HepG2 (cell line): ENCODE data around the gene KIAA1958. TPM values are rescaled to one million over a fixed set of nuclear protein-coding genes. Genes with fewer than 3 reads are reported as not detected.

Experiments
- ATAC-seq: fragments of 200-7000 bp; cut with Tn5 transposase; 3 replicates; pipeline ENCODE4 v1.9.1; 2020; ENCODE audit warnings: mild to moderate bottlenecking, moderate library complexity
- BruUV-seq: library from RNA; stranded (reverse); fragments of 400-500 nt; replicated peaks from 2 replicates; lab custom pipeline; 2021; lab: Mats Ljungman, UMichigan
- CTCF ChIA-PET: fragments of 300-600 bp; formaldehyde crosslinking; extraction: SDS; loops from one replicate; lab custom pipeline; 2021; ENCODE audit warnings: low total read pairs, inconsistent platforms, low intra/inter-chr PET ratio; lab: Yijun Ruan, JAX
- POLR2A ChIA-PET: fragments of 350-600 bp; sonication (Branson Sonifier 250); formaldehyde crosslinking; loops from one replicate; lab custom pipeline; 2020; ENCODE audit warnings: antibody characterized with exemption, inconsistent platforms; lab: Yijun Ruan, JAX
- DNase-seq: peaks from one replicate; pipeline ENCODE4 v3.0.0-alpha.2; 2015; ENCODE audit warnings: low spot score
- FAIRE-seq: peaks from 3 replicates; lab custom pipeline; 2011; peaks lifted over from hg19 to GRCh38; lab: Jason Lieb, UNC
- H2AFZ ChIP-seq: one replicate; pipeline ENCODE4 v1.6.1; 2011; ENCODE audit warnings: low read length, inconsistent platforms
- H3K27ac ChIP-seq: fragments of 300-600 bp; 3 replicates; pipeline ENCODE4 v1.8.0; 2011; ENCODE audit warnings: mixed run types, mild to moderate bottlenecking, mixed read lengths, low read length, inconsistent platforms; ENCODE audit not compliant: insufficient read depth; ENCODE audit errors: extremely low read length
- H3K27me3 ChIP-seq, 2 experiments: fragments of 200-600 bp in 1 of 2; 2 replicates in 1 of 2; 3 replicates in 1 of 2; pipeline versions ENCODE4 v1.6.0 to v1.8.0; 2011; ENCODE audit warnings: low read length in 2 of 2, mild to moderate bottlenecking in 2 of 2, moderate library complexity in 2 of 2, inconsistent platforms in 1 of 2; ENCODE audit not compliant: insufficient read depth in 2 of 2, control insufficient read depth in 1 of 2
- H3K36me3 ChIP-seq, 2 experiments: fragments of 200-600 bp in 1 of 2; replicated peaks in 1 of 2; 2 replicates in 1 of 2; 3 replicates in 1 of 2; pipeline versions ENCODE4 v1.5.1 to v1.8.0; 2011; ENCODE audit warnings: low read length in 2 of 2, inconsistent platforms in 1 of 2; ENCODE audit not compliant: insufficient read depth in 2 of 2, control insufficient read depth in 1 of 2
- H3K4me1 ChIP-seq: 2 replicates; pipeline ENCODE4 v1.5.1; 2012; ENCODE audit warnings: low read length, inconsistent platforms; ENCODE audit not compliant: insufficient read depth
- H3K4me2 ChIP-seq: 2 replicates; pipeline ENCODE4 v1.6.0; 2011; ENCODE audit warnings: low read depth, low read length, inconsistent platforms
- H3K4me3 ChIP-seq, 3 experiments: fragments of 200-600 bp in 1 of 3; sonication (generic), shearing (Covaris generic) in 1 of 3; replicated peaks in 1 of 3; 2 replicates each; pipeline ENCODE4 v1.5.1; 2011 to 2016; ENCODE audit warnings: low read length in 3 of 3, inconsistent platforms in 2 of 3, low read depth in 2 of 3, mild to moderate bottlenecking in 2 of 3, control low read depth in 1 of 3, mixed read lengths in 1 of 3; ENCODE audit not compliant: insufficient read depth in 1 of 3
- H3K79me2 ChIP-seq: one replicate; pipeline ENCODE4 v1.6.1; 2011; ENCODE audit warnings: low read length, inconsistent platforms; ENCODE audit not compliant: insufficient read depth
- H3K9ac ChIP-seq: 2 replicates; pipeline ENCODE4 v1.6.0; 2011; ENCODE audit warnings: mild to moderate bottlenecking, low read depth, low read length, inconsistent platforms; ENCODE audit not compliant: insufficient read depth
- H3K9me3 ChIP-seq: 2 replicates; pipeline ENCODE4 v1.5.1; 2012; ENCODE audit warnings: mild to moderate bottlenecking, low read length
- H4K20me1 ChIP-seq: 2 replicates; pipeline ENCODE4 v1.6.0; 2011; ENCODE audit warnings: inconsistent platforms, mild to moderate bottlenecking, low read length, moderate library complexity; ENCODE audit not compliant: insufficient read depth
- ETV5 ChIP-seq: IDR thresholded peaks from 2 replicates; pipeline ENCODE4 v1.6.1; 2018; ENCODE audit warnings: missing biosample characterization, missing genetic modification reagents, inconsistent platforms, borderline replicate concordance
- HOXA3 ChIP-seq: sonication (generic); formaldehyde crosslinking; IDR thresholded peaks from 2 replicates; pipeline ENCODE4 v1.5.0; 2020; ENCODE audit warnings: missing genetic modification reagents
- JUNB ChIP-seq: sonication (generic); formaldehyde crosslinking; IDR thresholded peaks from 2 replicates; pipeline ENCODE4 v1.8.0; 2022; ENCODE audit warnings: missing genetic modification reagents, mild to moderate bottlenecking, borderline replicate concordance
- MED13 ChIP-seq: sonication (generic); formaldehyde crosslinking; IDR thresholded peaks from 2 replicates; pipeline ENCODE4 v1.5.0; 2020; ENCODE audit warnings: missing genetic modification reagents
- POLR2G ChIP-seq: fragments of 200-400 bp; formaldehyde crosslinking; IDR thresholded peaks from 2 replicates; pipeline ENCODE4 v1.6.1; 2018; ENCODE audit warnings: mild to moderate bottlenecking, low read depth, low read length, moderate library complexity
- RELA ChIP-seq: sonication (generic); formaldehyde crosslinking; IDR thresholded peaks from 2 replicates; pipeline ENCODE4 v1.4.0; 2020; ENCODE audit warnings: missing genetic modification reagents
- ZBTB20 ChIP-seq: sonication (generic); formaldehyde crosslinking; IDR thresholded peaks from 2 replicates; pipeline ENCODE4 v1.8.1; 2023; ENCODE audit warnings: missing genetic modification reagents, low read depth, mild to moderate bottlenecking, borderline replicate concordance
- ZBTB43 ChIP-seq: sonication (generic); formaldehyde crosslinking; conservative IDR thresholded peaks from 2 replicates; pipeline ENCODE4 v1.4.0; 2020; ENCODE audit warnings: missing genetic modification reagents
- ZNF101 ChIP-seq: sonication (generic); formaldehyde crosslinking; IDR thresholded peaks from 2 replicates; pipeline ENCODE4 v1.4.0; 2020; ENCODE audit warnings: mild to moderate bottlenecking, low read depth, missing genetic modification reagents, borderline replicate concordance
- ZNF318 ChIP-seq: sonication (generic); formaldehyde crosslinking; IDR thresholded peaks from 2 replicates; pipeline ENCODE4 v1.4.0; 2020; ENCODE audit warnings: mild to moderate bottlenecking, missing genetic modification reagents
- ZNF431 ChIP-seq: sonication (generic); formaldehyde crosslinking; IDR thresholded peaks from 2 replicates; pipeline ENCODE4 v1.9.0; 2022; ENCODE audit warnings: missing genetic modification reagents, low read depth, mild to moderate bottlenecking, borderline replicate concordance
- ZNF709 ChIP-seq: sonication (generic); formaldehyde crosslinking; IDR thresholded peaks from 2 replicates; pipeline ENCODE4 v1.5.0; 2020; ENCODE audit warnings: mild to moderate bottlenecking, missing genetic modification reagents
- WGBS: methylation state at CpG from one replicate; pipeline ENCODE4 v1.1.6; 2017; ENCODE audit warnings: low lambda C conversion rate; 5-methylcytosine and 5-hydroxymethylcytosine counted together
- in situ Hi-C: cut with HindIII; loops from 2 replicates; pipeline ENCODE4 v1.10.0; 2017; ENCODE audit warnings: low pct_unique_long_range_greater_than_20kb; ENCODE audit not compliant: extremely low pct_ligation_motif_present
- intact Hi-C: fragments of 100-400 bp; cut with micrococcal nuclease; formaldehyde crosslinking; loops from one replicate; pipeline ENCODE4 v1.10.0; 2022; ENCODE audit not compliant: unreplicated experiment
- polyA plus RNA-seq, 8 experiments: library from polyadenylated mRNA; depleted of rRNA in 3 of 8; stranded (reverse) in 7 of 8; unstranded in 1 of 8; fragments of >200 nt; fragmentation: Illumina TruSeq in 4 of 8; extraction: Trizol in 4 of 8; gene quantifications; 2 replicates each; pipeline versions ENCODE4 v1.2.1 to v1.2.3, GENCODE V29; 2011 to 2016; ENCODE audit warnings: low read depth in 4 of 8, missing spikeins in 1 of 8, mixed read lengths in 1 of 8; ENCODE audit not compliant: insufficient read depth in 1 of 8
- total RNA-seq, 5 experiments: library from RNA; depleted of rRNA; stranded (reverse); fragments of >200 nt; fragmentation: Illumina TruSeq; extraction: Trizol; gene quantifications; 2 replicates each; pipeline ENCODE4 v1.2.3, GENCODE V29; 2016; ENCODE audit warnings: low read depth in 1 of 5
- TF ChIP-seq, protein P1 (sequence below): sonication (generic); formaldehyde crosslinking; IDR thresholded peaks from 2 replicates; pipeline ENCODE4 v1.8.1; 2022; ENCODE audit warnings: mild to moderate bottlenecking, missing genetic modification reagents

Gene KIAA1958
- total and polyA plus RNA-seq, 2 of the 13 experiments (the other 11 are each of a cell fraction or from before 2014, with no cell fraction given): 8.5 to 10.3 TPM

DNA sequence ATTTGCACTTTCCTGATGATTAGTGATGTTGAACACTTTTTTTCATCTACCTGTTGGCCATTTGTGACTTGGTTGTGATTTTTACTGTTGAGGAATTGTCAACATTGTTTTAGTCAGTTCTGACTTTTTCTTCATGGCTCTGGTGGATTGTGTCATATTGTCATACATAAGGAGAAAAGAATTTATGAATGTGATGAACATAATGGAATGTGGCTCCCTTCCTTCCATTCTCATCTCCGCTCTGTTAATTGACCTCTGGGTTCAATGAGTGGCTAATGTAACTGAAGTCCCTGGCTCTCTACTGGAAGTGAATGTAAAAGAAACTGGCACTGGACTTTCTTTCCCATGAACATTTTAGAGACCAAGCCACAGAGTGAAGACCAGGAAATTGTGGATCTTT lies 49.2 kb downstream of the KIAA1958 start:
- no peak for ATAC-seq
- in situ Hi-C loops: no loop called here
- CTCF ChIA-PET: no interaction called here
- no peak for TF ChIP-seq ZBTB43
- no peak for TF ChIP-seq ZNF431 (CRISPR knock-in tag)
- TF ChIP-seq RELA (CRISPR knock-in tag): no peak
- TF ChIP-seq HOXA3 (CRISPR knock-in tag): no peak
- no peak for TF ChIP-seq ZNF709 (CRISPR knock-in tag)
- TF ChIP-seq, protein P1, sequence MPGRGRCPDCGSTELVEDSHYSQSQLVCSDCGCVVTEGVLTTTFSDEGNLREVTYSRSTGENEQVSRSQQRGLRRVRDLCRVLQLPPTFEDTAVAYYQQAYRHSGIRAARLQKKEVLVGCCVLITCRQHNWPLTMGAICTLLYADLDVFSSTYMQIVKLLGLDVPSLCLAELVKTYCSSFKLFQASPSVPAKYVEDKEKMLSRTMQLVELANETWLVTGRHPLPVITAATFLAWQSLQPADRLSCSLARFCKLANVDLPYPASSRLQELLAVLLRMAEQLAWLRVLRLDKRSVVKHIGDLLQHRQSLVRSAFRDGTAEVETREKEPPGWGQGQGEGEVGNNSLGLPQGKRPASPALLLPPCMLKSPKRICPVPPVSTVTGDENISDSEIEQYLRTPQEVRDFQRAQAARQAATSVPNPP (CRISPR knock-in tag): no peak
- TF ChIP-seq MED13: no peak
- no peak for TF ChIP-seq ZNF101 (CRISPR knock-in tag)
- TF ChIP-seq ZBTB20 (CRISPR knock-in tag): no peak
- TF ChIP-seq JUNB (CRISPR knock-in tag): no peak
- no peak for TF ChIP-seq POLR2G
- TF ChIP-seq ETV5 (CRISPR knock-in tag): no peak
- TF ChIP-seq ZNF318 (CRISPR knock-in tag): no peak

More for the DNA sequence above, 49.2 kb downstream of the KIAA1958 start:
- H3K4me2 ChIP-seq: no peak overlapping the region
- no peak overlapping the region for H3K9ac ChIP-seq
- H3K36me3 ChIP-seq: no peaks in the 10 kb centered on the region; a peak in 1 of 5 replicates
- FAIRE-seq: no peak
- no TSS peak for BruUV-seq
- intact Hi-C loops: no loop called here
- H3K4me3 ChIP-seq: no peak overlapping the region
- no peaks in the 10 kb centered on the region for H3K9me3 ChIP-seq
- no peak overlapping the region for H3K27ac ChIP-seq
- no peak overlapping the region for H2AFZ ChIP-seq
- no peaks in the 10 kb centered on the region for H3K27me3 ChIP-seq
- H3K79me2 ChIP-seq: peaks cover 48% of the 10 kb centered on the region
- 100% methylated on average over 1 of the region's 1 CpG for WGBS
- peaks cover 5% of the 10 kb centered on the region; the same call in 1 of the 2 replicates for H4K20me1 ChIP-seq
- no peak for DNase-seq
- POLR2A ChIA-PET: no interaction called here
- H3K4me1 ChIP-seq: peaks cover 7% of the 10 kb centered on the region
